Measurements from ENCODE around the gene SCMH1.

DNA sequence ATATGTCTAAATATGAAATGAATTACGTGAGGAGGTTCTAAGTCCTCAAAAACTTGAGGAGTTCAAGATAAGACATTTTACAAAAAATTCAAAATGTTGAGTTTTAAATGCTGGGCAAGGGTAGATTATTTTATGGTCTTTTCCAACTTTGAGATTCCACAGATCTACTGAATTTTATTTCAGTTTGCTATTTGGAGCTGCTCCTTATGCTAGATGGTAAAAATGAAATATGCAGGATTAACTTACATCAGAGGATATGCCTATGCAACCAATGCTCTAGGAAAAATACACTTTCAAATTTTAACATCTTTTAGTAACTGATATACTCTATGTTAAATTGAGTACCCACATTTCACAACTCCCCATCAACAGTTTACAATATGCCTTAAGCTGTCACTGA, 83.1 kb downstream of the SCMH1 start:
- no peak for TF ChIP-seq POLR2A (IDR thresholded peaks at IDR 0.05)
- TF ChIP-seq, protein P1, sequence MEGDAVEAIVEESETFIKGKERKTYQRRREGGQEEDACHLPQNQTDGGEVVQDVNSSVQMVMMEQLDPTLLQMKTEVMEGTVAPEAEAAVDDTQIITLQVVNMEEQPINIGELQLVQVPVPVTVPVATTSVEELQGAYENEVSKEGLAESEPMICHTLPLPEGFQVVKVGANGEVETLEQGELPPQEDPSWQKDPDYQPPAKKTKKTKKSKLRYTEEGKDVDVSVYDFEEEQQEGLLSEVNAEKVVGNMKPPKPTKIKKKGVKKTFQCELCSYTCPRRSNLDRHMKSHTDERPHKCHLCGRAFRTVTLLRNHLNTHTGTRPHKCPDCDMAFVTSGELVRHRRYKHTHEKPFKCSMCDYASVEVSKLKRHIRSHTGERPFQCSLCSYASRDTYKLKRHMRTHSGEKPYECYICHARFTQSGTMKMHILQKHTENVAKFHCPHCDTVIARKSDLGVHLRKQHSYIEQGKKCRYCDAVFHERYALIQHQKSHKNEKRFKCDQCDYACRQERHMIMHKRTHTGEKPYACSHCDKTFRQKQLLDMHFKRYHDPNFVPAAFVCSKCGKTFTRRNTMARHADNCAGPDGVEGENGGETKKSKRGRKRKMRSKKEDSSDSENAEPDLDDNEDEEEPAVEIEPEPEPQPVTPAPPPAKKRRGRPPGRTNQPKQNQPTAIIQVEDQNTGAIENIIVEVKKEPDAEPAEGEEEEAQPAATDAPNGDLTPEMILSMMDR (IDR thresholded peaks at IDR 0.05): no peak

Data from uterus (tissue), 2 donors.